A549 (cell line): ENCODE results near the gene TMCC3. TPM values are rescaled to one million over a fixed set of nuclear protein-coding genes. Genes with fewer than 3 reads are reported as not detected.

Source experiments
- ATAC-seq, 2 experiments: fragments of 200-7000 bp in 1 of 2; fragments of >200 bp in 1 of 2; cut with Nextera tagmentation in 1 of 2; cut with Tn5 transposase in 1 of 2; 3 replicates each; pipeline versions ENCODE4 v1.8.0 to v1.9.1; 2018 to 2020; ENCODE audit warnings: mild to moderate bottlenecking in 1 of 2, moderate library complexity in 1 of 2
- CTCF ChIA-PET: fragments of 300-600 bp; sonication (Branson Sonifier 250); formaldehyde crosslinking; extraction: SDS; loops from one replicate; lab custom pipeline; 2021; ENCODE audit warnings: antibody characterized with exemption, inconsistent platforms; lab: Yijun Ruan, JAX
- POLR2A ChIA-PET: fragments of 350-600 bp; formaldehyde crosslinking; extraction: SDS; loops from one replicate; lab custom pipeline; 2021; ENCODE audit warnings: antibody characterized with exemption, inconsistent platforms; lab: Yijun Ruan, JAX
- DNase-seq, 2 experiments: peaks; one replicate each; pipeline versions ENCODE4 v3.0.0 to v3.0.0-alpha.2; 2011 to 2016; ENCODE audit warnings: low read depth in 1 of 2, low spot score in 1 of 2
- FAIRE-seq: peaks from 2 replicates; lab custom pipeline; 2011; peaks lifted over from hg19 to GRCh38; lab: Jason Lieb, UNC
- H3K27ac ChIP-seq, 2 experiments: fragments of >200 bp; sonication (Bioruptor Twin); formaldehyde crosslinking; 3 replicates each; pipeline ENCODE4 v1.5.1; 2016 to 2017
- H3K4me1 ChIP-seq: fragments of >200 bp; sonication (Bioruptor Twin); formaldehyde crosslinking; 3 replicates; pipeline ENCODE4 v1.6.1; 2016
- H3K4me2 ChIP-seq: fragments of >200 bp; sonication (Bioruptor Twin); formaldehyde crosslinking; 3 replicates; pipeline ENCODE4 v1.6.1; 2016
- H3K4me3 ChIP-seq: fragments of >200 bp; sonication (Bioruptor Twin); formaldehyde crosslinking; 3 replicates; pipeline ENCODE4 v1.5.1; 2016
- H3K9me3 ChIP-seq: fragments of >200 bp; sonication (Bioruptor Twin); formaldehyde crosslinking; 3 replicates; pipeline ENCODE4 v1.6.1; 2016
- CEBPB ChIP-seq, 2 experiments: fragments of >200 bp in 1 of 2; sonication (Bioruptor Twin) in 1 of 2; formaldehyde crosslinking in 1 of 2; IDR thresholded peaks; 2 replicates each; pipeline ENCODE4 v1.6.1; 2012 to 2016
- CTCF ChIP-seq: fragments of >200 bp; sonication (Bioruptor Twin); formaldehyde crosslinking; IDR thresholded peaks from 3 replicates; pipeline ENCODE4 v1.5.1; 2016
- E2F6 ChIP-seq: IDR thresholded peaks from 2 replicates; pipeline ENCODE4 v1.6.1; 2012; ENCODE audit warnings: low read depth, borderline replicate concordance
- EHF ChIP-seq: fragments of 250-450 bp; sonication (Bioruptor Pico); IDR thresholded peaks from 2 replicates; pipeline ENCODE4 v1.5.0; 2020; ENCODE audit warnings: mild to moderate bottlenecking
- EHMT2 ChIP-seq: fragments of 200-600 bp; sonication (generic); IDR thresholded peaks from 2 replicates; pipeline ENCODE4 v1.6.1; 2016; ENCODE audit warnings: antibody characterized with exemption, low read depth, mild to moderate bottlenecking, moderate library complexity
- HES2 ChIP-seq: fragments of >200 bp; sonication (Bioruptor Twin); formaldehyde crosslinking; IDR thresholded peaks from 2 replicates; pipeline ENCODE4 v1.6.1; 2016
- HOXB13 ChIP-seq: fragments of 250-450 bp; sonication (Bioruptor Pico); IDR thresholded peaks from 2 replicates; pipeline ENCODE4 v1.5.0; 2020; ENCODE audit warnings: low read depth, mild to moderate bottlenecking, moderate library complexity
- JUN ChIP-seq, 2 experiments: fragments of >200 bp; sonication (Bioruptor Twin); formaldehyde crosslinking; IDR thresholded peaks; 2 replicates in 1 of 2; 3 replicates in 1 of 2; pipeline ENCODE4 v1.6.1; 2016 to 2017
- MAZ ChIP-seq: fragments of 150-350 bp; IDR thresholded peaks from 2 replicates; pipeline ENCODE4 v1.6.1; 2014; ENCODE audit warnings: antibody characterized with exemption, low read depth, low read length, borderline replicate concordance
- NPAS2 ChIP-seq: fragments of 250-450 bp; sonication (Bioruptor Pico); IDR thresholded peaks from 2 replicates; pipeline ENCODE4 v1.8.0; 2022; ENCODE audit warnings: mild to moderate bottlenecking, moderate library complexity, borderline replicate concordance
- PBX3 ChIP-seq: IDR thresholded peaks from 2 replicates; pipeline ENCODE4 v1.6.1; 2012
- ZNF302 ChIP-seq: fragments of 250-450 bp; sonication (Bioruptor Pico); IDR thresholded peaks from 2 replicates; pipeline ENCODE4 v1.9.0; 2021; ENCODE audit warnings: inconsistent platforms, mild to moderate bottlenecking, moderate library complexity
- whole genome bisulfite sequencing: methylation state at CpG from one replicate; pipeline ENCODE4 v1.1.6; 2017; ENCODE audit errors: missing lambda C conversion rate; 5-methylcytosine and 5-hydroxymethylcytosine counted together
- polyA plus RNA-seq, 4 experiments: library from polyadenylated mRNA; depleted of rRNA in 3 of 4; stranded (reverse); fragments of >200 nt; fragmentation: RNase III in 1 of 4; extraction: RNeasy Plus Mini Kit Qiagen cat#74134 plus additional on column Dnase treatment in 1 of 4; gene quantifications; 2 replicates in 3 of 4; 3 replicates in 1 of 4; pipeline ENCODE4 v1.2.3, GENCODE V29; 2011 to 2017
- TF ChIP-seq, protein P1 (sequence below): fragments of 450-650 bp; IDR thresholded peaks from 2 replicates; pipeline ENCODE4 v1.6.1; 2014; ENCODE audit warnings: antibody characterized with exemption
- TF ChIP-seq, protein P2 (sequence below): fragments of 200-600 bp; sonication (generic); IDR thresholded peaks from 2 replicates; pipeline ENCODE4 v1.6.1; 2016; ENCODE audit warnings: antibody characterized with exemption, mild to moderate bottlenecking, moderate library complexity
- TF ChIP-seq, protein P3 (sequence below): IDR thresholded peaks from 2 replicates; pipeline ENCODE4 v1.6.1; 2012

Gene TMCC3
- polyA plus RNA-seq, 2 of the 4 experiments (the other 2 are of a cell fraction), result 0.50 to 0.62 TPM

GRCh38 chr12:94623161-94623920 is 27.0 kb downstream of the TMCC3 start:
- Histone ChIP-seq H3K4me2 (no peak overlapping the region), H3K4me1 (peaks cover 9% of the 10 kb centered on the region; the same call in 1 of the 3 replicates)
- ATAC-seq, result no peak
- no peak for TF ChIP-seq EHF
- no peak for TF ChIP-seq E2F6
- no peak for TF ChIP-seq CTCF
- no peak for TF ChIP-seq HES2
- TF ChIP-seq ZNF302 (CRISPR knock-in tag), result no peak
- no peak for TF ChIP-seq CEBPB (IDR thresholded peaks at IDR 0.05)
- no peak for TF ChIP-seq NPAS2 (CRISPR knock-in tag)
- no peak for TF ChIP-seq MAZ
- no peak for TF ChIP-seq HOXB13
- no peak for TF ChIP-seq PBX3
- TF ChIP-seq, protein P1, sequence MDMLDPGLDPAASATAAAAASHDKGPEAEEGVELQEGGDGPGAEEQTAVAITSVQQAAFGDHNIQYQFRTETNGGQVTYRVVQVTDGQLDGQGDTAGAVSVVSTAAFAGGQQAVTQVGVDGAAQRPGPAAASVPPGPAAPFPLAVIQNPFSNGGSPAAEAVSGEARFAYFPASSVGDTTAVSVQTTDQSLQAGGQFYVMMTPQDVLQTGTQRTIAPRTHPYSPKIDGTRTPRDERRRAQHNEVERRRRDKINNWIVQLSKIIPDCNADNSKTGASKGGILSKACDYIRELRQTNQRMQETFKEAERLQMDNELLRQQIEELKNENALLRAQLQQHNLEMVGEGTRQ, result no peak
- TF ChIP-seq, protein P2, sequence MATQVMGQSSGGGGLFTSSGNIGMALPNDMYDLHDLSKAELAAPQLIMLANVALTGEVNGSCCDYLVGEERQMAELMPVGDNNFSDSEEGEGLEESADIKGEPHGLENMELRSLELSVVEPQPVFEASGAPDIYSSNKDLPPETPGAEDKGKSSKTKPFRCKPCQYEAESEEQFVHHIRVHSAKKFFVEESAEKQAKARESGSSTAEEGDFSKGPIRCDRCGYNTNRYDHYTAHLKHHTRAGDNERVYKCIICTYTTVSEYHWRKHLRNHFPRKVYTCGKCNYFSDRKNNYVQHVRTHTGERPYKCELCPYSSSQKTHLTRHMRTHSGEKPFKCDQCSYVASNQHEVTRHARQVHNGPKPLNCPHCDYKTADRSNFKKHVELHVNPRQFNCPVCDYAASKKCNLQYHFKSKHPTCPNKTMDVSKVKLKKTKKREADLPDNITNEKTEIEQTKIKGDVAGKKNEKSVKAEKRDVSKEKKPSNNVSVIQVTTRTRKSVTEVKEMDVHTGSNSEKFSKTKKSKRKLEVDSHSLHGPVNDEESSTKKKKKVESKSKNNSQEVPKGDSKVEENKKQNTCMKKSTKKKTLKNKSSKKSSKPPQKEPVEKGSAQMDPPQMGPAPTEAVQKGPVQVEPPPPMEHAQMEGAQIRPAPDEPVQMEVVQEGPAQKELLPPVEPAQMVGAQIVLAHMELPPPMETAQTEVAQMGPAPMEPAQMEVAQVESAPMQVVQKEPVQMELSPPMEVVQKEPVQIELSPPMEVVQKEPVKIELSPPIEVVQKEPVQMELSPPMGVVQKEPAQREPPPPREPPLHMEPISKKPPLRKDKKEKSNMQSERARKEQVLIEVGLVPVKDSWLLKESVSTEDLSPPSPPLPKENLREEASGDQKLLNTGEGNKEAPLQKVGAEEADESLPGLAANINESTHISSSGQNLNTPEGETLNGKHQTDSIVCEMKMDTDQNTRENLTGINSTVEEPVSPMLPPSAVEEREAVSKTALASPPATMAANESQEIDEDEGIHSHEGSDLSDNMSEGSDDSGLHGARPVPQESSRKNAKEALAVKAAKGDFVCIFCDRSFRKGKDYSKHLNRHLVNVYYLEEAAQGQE, result no peak
- TF ChIP-seq, protein P3, sequence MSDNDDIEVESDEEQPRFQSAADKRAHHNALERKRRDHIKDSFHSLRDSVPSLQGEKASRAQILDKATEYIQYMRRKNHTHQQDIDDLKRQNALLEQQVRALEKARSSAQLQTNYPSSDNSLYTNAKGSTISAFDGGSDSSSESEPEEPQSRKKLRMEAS, result no peak
- TF ChIP-seq, all 56 proteins: peak for 0
- FAIRE-seq (no peak), DNase-seq (no peak)
- Histone ChIP-seq H3K9me3 (no peaks in the 10 kb centered on the region), H3K4me3 (no peak overlapping the region), H3K27ac (no peak overlapping the region)
- ChIA-PET POLR2A (no interaction called here), CTCF (interaction anchor here (0.6 to 2.1 kb wide), 4 partner anchors 19 to 140 kb away, joined by 4 to 6 read pairs (median 4); partner anchors contain the start of gene TMCC3)
- WGBS, result 73% methylated on average over 11 of the region's 11 CpGs

GRCh38 chr12:94622475-94622874 is 27.9 kb downstream of the TMCC3 start:
- no peak overlapping the region for H3K27ac ChIP-seq
- CTCF ChIA-PET, result interaction anchor here (1.1 to 2.1 kb wide), 2 partner anchors 18 to 27 kb away, joined by 4 to 6 read pairs; partner anchors contain the start of gene TMCC3
- POLR2A ChIA-PET, result no interaction called here

More at GRCh38 chr12:94622475-94622874, 27.9 kb downstream of the TMCC3 start:
- DNase-seq, result no peak
- H3K9me3 ChIP-seq, result no peaks in the 10 kb centered on the region
- TF ChIP-seq HES2 (no peak), JUN (IDR thresholded peaks at IDR 0.05) (no peak), EHMT2 (no peak), EHF (no peak)
- TF ChIP-seq, all 56 proteins: peak for 0
- peaks cover 9% of the 10 kb centered on the region; the same call in 1 of the 3 replicates for H3K4me1 ChIP-seq
- 85% methylated on average over 4 of the region's 4 CpGs for WGBS
- ATAC-seq, result no peak
- H3K4me3 ChIP-seq, result no peak overlapping the region
- no peak overlapping the region for H3K4me2 ChIP-seq
- no peak for FAIRE-seq
